DOHH2 (cell line): ENCODE data around the gene CIT.

Experiments used
- CTCF ChIP-seq: fragments of 200-600 bp; sonication (generic); IDR thresholded peaks from one replicate; pipeline ENCODE4 v1.5.1; 2014; ENCODE audit warnings: antibody characterized with exemption, mild to moderate bottlenecking, low read depth, low read length; ENCODE audit not compliant: poor library complexity, severe bottlenecking
- EZH2phosphoT487 ChIP-seq: fragments of 200-600 bp; sonication (generic); IDR thresholded peaks from 2 replicates; pipeline ENCODE4 v1.6.1; 2017; ENCODE audit warnings: borderline replicate concordance, mild to moderate bottlenecking, antibody characterized with exemption, low read length, moderate library complexity, mixed read lengths

- TF ChIP-seq CTCF = no peak
- TF ChIP-seq EZH2phosphoT487 = no peak
These were observed 231.5 kb downstream of the CIT start for GRCh38 chr12:119645535-119646059.
